Astrocyte of the cerebellum (primary cell): ENCODE results near the gene GRAMD1B.
"Not testable (repeated sequence)": the region's sequence is repeated elsewhere in the genome, so short reads cannot be mapped to it uniquely, and the experiment has no call there.

Experiments used
- DNase-seq: peaks from one replicate; pipeline ENCODE4 v3.0.0-alpha.2; 2011; ENCODE audit warnings: low read depth
- H3K4me3 ChIP-seq: 2 replicates; pipeline ENCODE4 v1.5.1; 2011; ENCODE audit warnings: mild to moderate bottlenecking, low read depth, low read length, moderate library complexity
- in situ Hi-C: cut with HindIII; loops from 2 replicates; pipeline ENCODE4 v1.10.0; 2017; ENCODE audit warnings: low sequenced_read_pairs
- TF ChIP-seq, protein P1 (sequence below): IDR thresholded peaks from 2 replicates; pipeline ENCODE4 v1.5.1; 2012; ENCODE audit warnings: low read length, low read depth, moderate library complexity, mild to moderate bottlenecking; ENCODE audit errors: missing control alignments

Gene GRAMD1B

DNA sequence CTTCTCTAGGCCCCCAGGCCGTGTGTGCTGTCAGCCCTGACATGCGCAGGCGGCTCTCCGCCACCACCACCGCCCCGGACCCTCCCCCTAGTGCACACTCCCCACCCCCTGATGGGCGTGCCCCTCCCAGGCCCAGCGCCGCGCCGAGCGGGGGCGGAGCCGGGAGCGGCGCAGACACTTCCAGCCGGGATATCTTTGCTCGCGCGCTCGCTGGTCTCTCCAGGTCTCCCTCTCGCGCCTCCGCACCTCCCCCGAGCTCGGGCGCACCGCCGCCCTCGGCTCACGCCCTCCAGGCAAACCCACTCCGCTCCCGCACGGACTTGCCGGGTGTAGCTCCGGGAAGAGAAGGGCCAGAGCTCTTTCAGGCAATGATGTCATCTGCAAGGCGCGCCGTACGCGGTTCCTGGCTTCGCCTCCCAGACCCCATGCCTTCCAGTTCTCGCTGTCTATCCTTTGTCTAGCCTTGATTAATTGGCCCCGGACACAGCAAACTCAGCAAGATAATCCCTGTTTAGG, 224.6 kb downstream of the GRAMD1B start, which contains the start of gene SCN3B:
TSS of gene SCN3B (minus strand) at position 59 of the 516 bp plus-strand sequence. CDS start 823 bp downstream, outside the sequence.
- peak within 1 kb of the TSS; percentile 55 for H3K4me3 ChIP-seq
- in situ Hi-C loops: no loop called here
- TF ChIP-seq, protein P1, sequence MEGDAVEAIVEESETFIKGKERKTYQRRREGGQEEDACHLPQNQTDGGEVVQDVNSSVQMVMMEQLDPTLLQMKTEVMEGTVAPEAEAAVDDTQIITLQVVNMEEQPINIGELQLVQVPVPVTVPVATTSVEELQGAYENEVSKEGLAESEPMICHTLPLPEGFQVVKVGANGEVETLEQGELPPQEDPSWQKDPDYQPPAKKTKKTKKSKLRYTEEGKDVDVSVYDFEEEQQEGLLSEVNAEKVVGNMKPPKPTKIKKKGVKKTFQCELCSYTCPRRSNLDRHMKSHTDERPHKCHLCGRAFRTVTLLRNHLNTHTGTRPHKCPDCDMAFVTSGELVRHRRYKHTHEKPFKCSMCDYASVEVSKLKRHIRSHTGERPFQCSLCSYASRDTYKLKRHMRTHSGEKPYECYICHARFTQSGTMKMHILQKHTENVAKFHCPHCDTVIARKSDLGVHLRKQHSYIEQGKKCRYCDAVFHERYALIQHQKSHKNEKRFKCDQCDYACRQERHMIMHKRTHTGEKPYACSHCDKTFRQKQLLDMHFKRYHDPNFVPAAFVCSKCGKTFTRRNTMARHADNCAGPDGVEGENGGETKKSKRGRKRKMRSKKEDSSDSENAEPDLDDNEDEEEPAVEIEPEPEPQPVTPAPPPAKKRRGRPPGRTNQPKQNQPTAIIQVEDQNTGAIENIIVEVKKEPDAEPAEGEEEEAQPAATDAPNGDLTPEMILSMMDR: no peak
- peak; percentile 47 for DNase-seq

- H3K4me3 ChIP-seq: no peak overlapping the region
- TF ChIP-seq, protein P1: no peak
- in situ Hi-C loops: no loop called here
- no peak for DNase-seq
Observed at GRCh38 chr11:123659311-123659710, 229.2 kb downstream of the GRAMD1B start.

DNA sequence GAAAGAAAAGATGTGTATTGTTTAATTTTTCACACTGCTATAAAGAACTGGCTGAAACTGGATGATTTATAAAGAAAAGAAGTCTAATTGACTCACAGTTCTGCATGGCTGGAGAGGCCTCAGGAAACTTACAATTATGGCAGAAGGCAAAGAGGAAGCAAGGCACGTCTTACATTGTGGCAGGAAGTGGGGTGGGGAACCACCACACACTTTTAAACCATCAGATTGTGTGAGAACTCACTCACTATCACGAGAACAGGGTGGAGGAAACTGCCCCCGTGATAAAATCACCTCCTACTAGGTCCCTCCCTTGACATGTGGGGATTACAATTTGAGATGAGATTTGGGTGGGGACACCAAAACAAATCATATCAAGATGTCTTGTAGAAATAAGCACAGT, 229.9 kb downstream of the GRAMD1B start:
- in situ Hi-C loops, DNase-seq, H3K4me3 ChIP-seq: not testable (repeated sequence)

- no peak for DNase-seq
- in situ Hi-C loops: no loop called here
- TF ChIP-seq, protein P1: no peak
- no peak overlapping the region for H3K4me3 ChIP-seq
Observed at GRCh38 chr11:123665306-123665705, 235.2 kb downstream of the GRAMD1B start.

DNA sequence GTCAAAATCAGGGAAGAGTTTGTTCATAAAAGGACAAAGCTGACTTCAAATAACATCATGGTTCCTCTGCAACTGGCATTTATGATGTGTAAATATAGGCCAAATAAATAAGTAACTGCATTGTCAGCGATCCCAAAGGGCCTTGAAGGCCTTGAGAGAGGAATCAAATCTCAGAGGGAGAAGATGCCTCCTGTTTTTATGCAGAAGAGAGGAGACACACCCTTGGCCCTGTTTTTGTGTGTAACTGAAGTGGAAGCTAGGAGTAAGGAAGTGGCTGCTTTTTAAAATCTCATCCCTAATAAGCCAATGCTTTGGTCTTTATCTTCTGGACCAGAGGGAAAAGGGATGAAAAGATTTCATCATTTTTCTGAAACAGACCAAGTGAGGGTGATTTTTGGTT, 240.0 kb downstream of the GRAMD1B start:
- no peak overlapping the region for H3K4me3 ChIP-seq
- no peak for DNase-seq
- in situ Hi-C loops: no loop called here
- TF ChIP-seq, protein P1: no peak

DNA sequence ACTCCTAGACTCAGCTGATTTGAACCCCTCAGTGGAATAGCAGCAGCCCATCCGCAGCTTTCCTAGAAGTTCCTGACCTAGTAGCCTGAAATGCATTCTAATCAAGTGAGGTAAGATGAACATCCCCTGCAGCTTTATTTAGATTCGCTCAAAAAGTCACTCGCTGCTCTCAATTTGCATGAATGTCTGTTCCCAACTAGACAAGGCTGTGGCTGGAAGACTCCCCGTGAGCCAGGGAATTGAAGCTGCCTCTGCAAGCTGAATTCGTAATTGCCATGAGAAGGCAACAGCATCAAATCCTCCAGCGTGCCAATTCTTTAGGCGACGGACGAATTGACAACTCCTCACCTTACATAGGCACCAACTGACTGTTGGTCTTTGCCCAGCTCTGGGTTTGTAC, 241.5 kb downstream of the GRAMD1B start:
- TF ChIP-seq, protein P1: no peak
- DNase-seq: no peak
- in situ Hi-C loops: no loop called here
- no peak overlapping the region for H3K4me3 ChIP-seq

- TF ChIP-seq, protein P1: no peak
- H3K4me3 ChIP-seq: no peak overlapping the region
- in situ Hi-C loops: no loop called here
- DNase-seq: no peak
Observed at GRCh38 chr11:123672568-123672967, 242.5 kb downstream of the GRAMD1B start.
